Transverse colon (tissue), 4 donors: ENCODE measurements around the gene PRKG1.
"Not testable (repeated sequence)": the region's sequence is repeated elsewhere in the genome, so short reads cannot be mapped to it uniquely, and the experiment has no call there.

Source experiments
- EP300 ChIP-seq: sonication (generic); formaldehyde crosslinking; IDR thresholded peaks from one replicate; pipeline ENCODE4 v1.6.1; 2017; ENCODE audit warnings: antibody characterized with exemption, low read depth
- POLR2A ChIP-seq: fragments of 450-650 bp; IDR thresholded peaks from one replicate; pipeline ENCODE4 v1.6.1; 2016; ENCODE audit warnings: antibody characterized with exemption, mild to moderate bottlenecking, moderate library complexity
- POLR2AphosphoS5 ChIP-seq, 3 donors: sonication (generic); formaldehyde crosslinking; IDR thresholded peaks; one replicate each; pipeline ENCODE4 v1.6.1; 2016; ENCODE audit warnings: antibody characterized with exemption in 3 of 3
- TF ChIP-seq, protein P1 (sequence below), 5 experiments: fragments of 200-600 bp in 3 of 5; fragments of 450-650 bp in 2 of 5; sonication (generic) in 3 of 5; IDR thresholded peaks; 1 replicate in 2 of 5; 2 replicates in 3 of 5; pipeline ENCODE4 v1.5.1; 2016 to 2017; ENCODE audit warnings: antibody characterized with exemption in 5 of 5, inconsistent platforms in 3 of 5, mild to moderate bottlenecking in 2 of 5, moderate library complexity in 1 of 5

DNA sequence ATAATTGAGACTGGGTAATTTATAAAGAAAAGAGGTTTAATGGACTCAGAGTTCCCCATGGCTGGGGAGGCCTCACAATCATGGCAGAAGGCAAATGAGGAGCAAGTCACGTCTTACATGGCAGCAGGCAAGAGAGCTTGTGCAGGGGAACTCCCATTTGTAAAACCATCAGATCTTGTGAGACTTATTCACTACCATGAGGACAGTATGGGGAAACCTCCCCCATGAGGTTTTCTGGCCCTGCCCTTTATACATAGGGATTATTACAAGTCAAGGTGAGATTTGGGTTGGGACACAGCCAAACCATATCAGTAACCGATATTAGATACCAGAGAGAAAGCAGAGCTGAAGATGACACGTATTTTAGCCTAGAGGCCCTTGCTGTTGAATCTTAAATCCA is 267.5 kb downstream of the PRKG1 start:
- not testable (repeated sequence) for TF ChIP-seq POLR2AphosphoS5 (IDR thresholded peaks at IDR 0.05); EP300; POLR2A
- TF ChIP-seq, protein P1, sequence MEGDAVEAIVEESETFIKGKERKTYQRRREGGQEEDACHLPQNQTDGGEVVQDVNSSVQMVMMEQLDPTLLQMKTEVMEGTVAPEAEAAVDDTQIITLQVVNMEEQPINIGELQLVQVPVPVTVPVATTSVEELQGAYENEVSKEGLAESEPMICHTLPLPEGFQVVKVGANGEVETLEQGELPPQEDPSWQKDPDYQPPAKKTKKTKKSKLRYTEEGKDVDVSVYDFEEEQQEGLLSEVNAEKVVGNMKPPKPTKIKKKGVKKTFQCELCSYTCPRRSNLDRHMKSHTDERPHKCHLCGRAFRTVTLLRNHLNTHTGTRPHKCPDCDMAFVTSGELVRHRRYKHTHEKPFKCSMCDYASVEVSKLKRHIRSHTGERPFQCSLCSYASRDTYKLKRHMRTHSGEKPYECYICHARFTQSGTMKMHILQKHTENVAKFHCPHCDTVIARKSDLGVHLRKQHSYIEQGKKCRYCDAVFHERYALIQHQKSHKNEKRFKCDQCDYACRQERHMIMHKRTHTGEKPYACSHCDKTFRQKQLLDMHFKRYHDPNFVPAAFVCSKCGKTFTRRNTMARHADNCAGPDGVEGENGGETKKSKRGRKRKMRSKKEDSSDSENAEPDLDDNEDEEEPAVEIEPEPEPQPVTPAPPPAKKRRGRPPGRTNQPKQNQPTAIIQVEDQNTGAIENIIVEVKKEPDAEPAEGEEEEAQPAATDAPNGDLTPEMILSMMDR (IDR thresholded peaks at IDR 0.05), result not testable (repeated sequence)
